HG03175 (cell line): Measurements from ENCODE around the gene PTPRE.

Experiments used
- ATAC-seq: cut with Tn5 transposase; IDR thresholded peaks from one replicate; pipeline ENCODE4 v1.9.1; 2021; ENCODE audit warnings: mild to moderate bottlenecking, moderate library complexity; ENCODE audit not compliant: unreplicated experiment

PTPRE gene

GRCh38 chr10:127906548-127907377 lies at the start of gene PTPRE:
Gene PTPRE, plus strand, starts transcription at chr10:127907103. Its CDS starts 133,779 bp downstream, at chr10:128040882.
- peak; percentile 92 for ATAC-seq

- no peak for ATAC-seq
Observed at GRCh38 chr10:127860592-127860991, 46.3 kb upstream of the PTPRE start.

- ATAC-seq, result no peak
Observed at GRCh38 chr10:127863231-127863825, 43.6 kb upstream of the PTPRE start.

- ATAC-seq, result no peak
Observed at GRCh38 chr10:127866276-127867013, 40.5 kb upstream of the PTPRE start.

GRCh38 chr10:127867805-127868204 lies 39.1 kb upstream of the PTPRE start:
- no peak for ATAC-seq

GRCh38 chr10:127869329-127869728 lies 37.6 kb upstream of the PTPRE start:
- no peak for ATAC-seq

- no peak for ATAC-seq
Observed at GRCh38 chr10:127871631-127872010, 35.3 kb upstream of the PTPRE start.

- no peak for ATAC-seq
Observed at GRCh38 chr10:127872011-127872761, 34.7 kb upstream of the PTPRE start.

- ATAC-seq, result no peak
Observed at GRCh38 chr10:127872871-127873600, 33.9 kb upstream of the PTPRE start.

GRCh38 chr10:127873901-127874470 lies 32.9 kb upstream of the PTPRE start:
- ATAC-seq, result no peak

GRCh38 chr10:127874671-127875448 lies 32.0 kb upstream of the PTPRE start:
- no peak for ATAC-seq

- no peak for ATAC-seq
Observed at GRCh38 chr10:127875449-127875765, 31.5 kb upstream of the PTPRE start.

GRCh38 chr10:127875916-127876315 lies 31.0 kb upstream of the PTPRE start:
- ATAC-seq, result no peak

GRCh38 chr10:127877116-127877515 lies 29.8 kb upstream of the PTPRE start:
- ATAC-seq, result no peak

- no peak for ATAC-seq
Observed at GRCh38 chr10:127877699-127878098, 29.2 kb upstream of the PTPRE start.

GRCh38 chr10:127878475-127879055 lies 28.3 kb upstream of the PTPRE start:
- ATAC-seq, result no peak

GRCh38 chr10:127880557-127880956 lies 26.3 kb upstream of the PTPRE start:
- peak; percentile 56 for ATAC-seq

- no peak for ATAC-seq
Observed at GRCh38 chr10:127881262-127881661, 25.6 kb upstream of the PTPRE start.

- ATAC-seq, result no peak
Observed at GRCh38 chr10:127882391-127882790, 24.5 kb upstream of the PTPRE start.
